ENCODE results near the gene EFCAB14.
"Not testable (repeated sequence)": the region's sequence is repeated elsewhere in the genome, so short reads cannot be mapped to it uniquely, and the experiment has no call there.

DNA sequence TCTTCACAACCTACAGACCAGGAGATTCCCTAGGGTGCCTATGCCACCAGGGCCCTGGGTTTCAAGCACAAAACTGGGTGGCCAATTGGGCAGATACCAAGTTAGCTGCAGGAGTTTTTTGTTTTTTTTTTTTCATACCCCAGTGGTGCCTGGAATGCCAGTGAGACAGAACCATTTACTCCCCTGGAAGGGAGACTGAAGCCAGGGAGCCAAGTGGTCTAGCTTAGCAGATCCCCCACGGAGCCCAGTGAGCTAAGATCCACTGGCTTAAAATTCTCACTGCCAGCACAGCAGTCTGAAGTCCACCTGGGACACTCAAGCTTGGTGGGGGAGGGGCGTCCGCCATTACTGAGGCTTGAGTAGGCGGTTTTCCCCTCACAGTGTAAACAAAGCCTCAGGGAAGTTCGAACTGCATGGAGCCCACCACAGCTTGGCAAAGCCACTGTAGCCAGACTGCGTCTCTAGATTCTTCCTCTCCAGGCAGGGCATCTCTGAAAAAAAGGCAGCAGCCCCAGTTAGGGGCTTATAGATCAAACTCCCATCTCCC, 9.5 kb upstream of the EFCAB14 start:
- TF ChIP-seq, protein P1, sequence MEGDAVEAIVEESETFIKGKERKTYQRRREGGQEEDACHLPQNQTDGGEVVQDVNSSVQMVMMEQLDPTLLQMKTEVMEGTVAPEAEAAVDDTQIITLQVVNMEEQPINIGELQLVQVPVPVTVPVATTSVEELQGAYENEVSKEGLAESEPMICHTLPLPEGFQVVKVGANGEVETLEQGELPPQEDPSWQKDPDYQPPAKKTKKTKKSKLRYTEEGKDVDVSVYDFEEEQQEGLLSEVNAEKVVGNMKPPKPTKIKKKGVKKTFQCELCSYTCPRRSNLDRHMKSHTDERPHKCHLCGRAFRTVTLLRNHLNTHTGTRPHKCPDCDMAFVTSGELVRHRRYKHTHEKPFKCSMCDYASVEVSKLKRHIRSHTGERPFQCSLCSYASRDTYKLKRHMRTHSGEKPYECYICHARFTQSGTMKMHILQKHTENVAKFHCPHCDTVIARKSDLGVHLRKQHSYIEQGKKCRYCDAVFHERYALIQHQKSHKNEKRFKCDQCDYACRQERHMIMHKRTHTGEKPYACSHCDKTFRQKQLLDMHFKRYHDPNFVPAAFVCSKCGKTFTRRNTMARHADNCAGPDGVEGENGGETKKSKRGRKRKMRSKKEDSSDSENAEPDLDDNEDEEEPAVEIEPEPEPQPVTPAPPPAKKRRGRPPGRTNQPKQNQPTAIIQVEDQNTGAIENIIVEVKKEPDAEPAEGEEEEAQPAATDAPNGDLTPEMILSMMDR (conservative IDR thresholded peaks at IDR 0.05; ENCODE audit: low read depth, low read length): not testable (repeated sequence)
- TF ChIP-seq SMC3 (IDR thresholded peaks at IDR 0.05; ENCODE audit: low read depth, low read length); MXI1 (IDR thresholded peaks at IDR 0.05; ENCODE audit: borderline replicate concordance, low read depth, low read length); POLR2A (IDR thresholded peaks at IDR 0.05; ENCODE audit: low read depth, low read length); FOS (IDR thresholded peaks at IDR 0.05; ENCODE audit: low read depth, low read length); BHLHE40 (IDR thresholded peaks at IDR 0.05; ENCODE audit: low read depth, low read length); RAD21 (IDR thresholded peaks at IDR 0.05; ENCODE audit: low read length); MAZ (IDR thresholded peaks at IDR 0.05; ENCODE audit: borderline replicate concordance, low read depth, low read length); MAFK (IDR thresholded peaks at IDR 0.05; ENCODE audit: low read depth, low read length); CHD1 (IDR thresholded peaks at IDR 0.05; ENCODE audit: low read depth, low read length); RFX5 (IDR thresholded peaks at IDR 0.05; ENCODE audit: low read depth, low read length): not testable (repeated sequence)

Data from IMR-90 (cell line).